Thyroid gland (tissue), 4 donors: Measurements from ENCODE around the gene FERMT1. TPM values are rescaled to one million over a fixed set of nuclear protein-coding genes. Genes with fewer than 3 reads are reported as not detected.

Experiments used
- DNase-seq, 2 donors: peaks; one replicate each; pipeline ENCODE4 v3.0.0-alpha.2; 2019
- H3K27ac ChIP-seq, 3 donors: fragments of 200-600 bp; sonication (generic); 1 replicate in 2 of 3; 2 replicates in 1 of 3; pipeline ENCODE4 v1.5.1; 2016 to 2019; ENCODE audit warnings: mild to moderate bottlenecking in 1 of 3, moderate library complexity in 1 of 3
- H3K27me3 ChIP-seq: fragments of 200-600 bp; sonication (generic); one replicate; pipeline ENCODE4 v1.5.1; 2019
- H3K36me3 ChIP-seq, 2 donors: fragments of 200-600 bp; sonication (generic); one replicate each; pipeline ENCODE4 v1.5.1; 2016 to 2019
- H3K4me1 ChIP-seq, 2 donors: fragments of 200-600 bp; sonication (generic); one replicate each; pipeline ENCODE4 v1.5.1; 2017 to 2019
- H3K4me3 ChIP-seq, 3 donors: fragments of 200-600 bp; sonication (generic); replicated peaks in 1 of 3; 1 replicate in 2 of 3; 2 replicates in 1 of 3; pipeline ENCODE4 v1.5.1; 2016; ENCODE audit warnings: mild to moderate bottlenecking in 1 of 3
- H3K9me3 ChIP-seq: fragments of 200-600 bp; sonication (generic); one replicate; pipeline ENCODE4 v1.5.1; 2017
- POLR2A ChIP-seq, 2 donors: fragments of 450-650 bp; IDR thresholded peaks; one replicate each; pipeline ENCODE4 v1.6.1; 2017; ENCODE audit warnings: antibody characterized with exemption in 2 of 2, mild to moderate bottlenecking in 2 of 2, moderate library complexity in 1 of 2
- WGBS, 2 donors: methylation state at CpG; one replicate each; pipeline ENCODE4 v1.1.5; 2017; 5-methylcytosine and 5-hydroxymethylcytosine counted together
- intact Hi-C: fragments of 100-400 bp; cut with DNase I; formaldehyde crosslinking; loops from one replicate; pipeline ENCODE4 v1.15.1; 2023
- total RNA-seq, 4 donors: library from RNA; depleted of rRNA; stranded (reverse); fragments of >200 nt; gene quantifications; one replicate each; pipeline ENCODE4 v1.2.3, GENCODE V29; 2016
- TF ChIP-seq, protein P1 (sequence below), 6 experiments: fragments of 200-600 bp in 3 of 6; fragments of 450-650 bp in 3 of 6; sonication (generic) in 3 of 6; IDR thresholded peaks; one replicate each; pipeline ENCODE4 v1.5.1; 2016 to 2019; ENCODE audit warnings: antibody characterized with exemption in 6 of 6, mild to moderate bottlenecking in 2 of 6, inconsistent platforms in 1 of 6, moderate library complexity in 1 of 6

Gene FERMT1
- total RNA-seq, 4 donors from 2014 or later, result 6.6 to 11.6 (median 7.5) TPM

DNA sequence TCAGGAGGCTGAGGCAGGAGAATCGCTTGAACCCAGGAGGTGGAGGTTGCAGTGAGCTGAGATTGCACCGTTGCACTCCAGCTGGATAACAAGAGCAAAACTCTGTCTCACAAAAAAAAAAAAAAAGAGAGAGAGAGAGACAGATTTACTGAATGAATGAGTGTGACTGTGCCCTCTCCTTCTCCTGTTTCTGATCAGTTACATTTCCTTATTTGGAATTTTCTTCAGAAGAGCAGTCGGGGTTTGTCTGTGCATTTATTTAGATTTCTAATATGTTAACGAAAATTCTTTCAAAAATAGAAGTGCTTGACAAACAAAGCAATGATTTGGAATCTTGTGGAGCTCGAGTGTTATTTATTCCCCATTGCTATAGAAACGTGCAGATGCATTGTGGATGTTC, 62.6 kb downstream of the FERMT1 start:
- H3K27me3 ChIP-seq, result no peaks in the 10 kb centered on the region
- TF ChIP-seq, protein P1, sequence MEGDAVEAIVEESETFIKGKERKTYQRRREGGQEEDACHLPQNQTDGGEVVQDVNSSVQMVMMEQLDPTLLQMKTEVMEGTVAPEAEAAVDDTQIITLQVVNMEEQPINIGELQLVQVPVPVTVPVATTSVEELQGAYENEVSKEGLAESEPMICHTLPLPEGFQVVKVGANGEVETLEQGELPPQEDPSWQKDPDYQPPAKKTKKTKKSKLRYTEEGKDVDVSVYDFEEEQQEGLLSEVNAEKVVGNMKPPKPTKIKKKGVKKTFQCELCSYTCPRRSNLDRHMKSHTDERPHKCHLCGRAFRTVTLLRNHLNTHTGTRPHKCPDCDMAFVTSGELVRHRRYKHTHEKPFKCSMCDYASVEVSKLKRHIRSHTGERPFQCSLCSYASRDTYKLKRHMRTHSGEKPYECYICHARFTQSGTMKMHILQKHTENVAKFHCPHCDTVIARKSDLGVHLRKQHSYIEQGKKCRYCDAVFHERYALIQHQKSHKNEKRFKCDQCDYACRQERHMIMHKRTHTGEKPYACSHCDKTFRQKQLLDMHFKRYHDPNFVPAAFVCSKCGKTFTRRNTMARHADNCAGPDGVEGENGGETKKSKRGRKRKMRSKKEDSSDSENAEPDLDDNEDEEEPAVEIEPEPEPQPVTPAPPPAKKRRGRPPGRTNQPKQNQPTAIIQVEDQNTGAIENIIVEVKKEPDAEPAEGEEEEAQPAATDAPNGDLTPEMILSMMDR (IDR thresholded peaks at IDR 0.05), result no peak
- TF ChIP-seq POLR2A (IDR thresholded peaks at IDR 0.05), result no peak
- no peak overlapping the region for H3K27ac ChIP-seq
- WGBS, 2 donors, result 66 to 69% methylated on average over 6 of the region's 6 CpGs
- no peaks in the 10 kb centered on the region for H3K36me3 ChIP-seq
- DNase-seq, result no peak
- no peak overlapping the region for H3K4me3 ChIP-seq
- no peaks in the 10 kb centered on the region for H3K4me1 ChIP-seq
- intact Hi-C loops, result no loop called here
- H3K9me3 ChIP-seq, result no peaks in the 10 kb centered on the region

DNA sequence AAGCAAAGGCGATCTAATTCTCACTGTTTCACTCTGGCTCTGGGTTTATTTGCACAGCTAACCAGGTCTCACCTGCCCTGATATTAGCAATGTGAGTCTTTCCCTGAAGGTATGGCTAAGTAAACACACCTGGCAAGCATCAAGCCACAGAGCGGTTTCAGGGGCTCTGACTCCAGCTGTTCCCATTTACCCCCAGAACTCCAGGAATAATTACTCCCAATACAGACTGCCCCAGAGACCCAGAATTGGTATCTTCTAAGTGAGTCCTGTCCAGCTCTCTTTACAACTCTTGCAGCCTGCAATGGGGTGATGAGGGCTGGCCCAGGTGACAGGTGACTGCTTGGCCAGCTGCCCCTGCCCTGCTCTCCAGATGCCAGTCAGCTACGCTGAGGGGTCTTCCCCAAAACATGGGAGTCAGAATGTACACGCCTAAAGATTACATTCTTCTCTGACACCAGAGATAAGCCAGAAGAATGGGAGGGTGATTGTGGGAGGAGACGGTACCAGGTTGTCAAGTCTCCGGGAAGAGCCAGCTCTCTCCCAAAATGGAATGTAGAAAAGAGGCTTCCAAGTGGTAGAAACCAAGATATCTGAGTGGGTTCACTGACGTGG, 64.0 kb downstream of the FERMT1 start:
- Histone ChIP-seq H3K9me3 (no peaks in the 10 kb centered on the region), H3K36me3 (no peaks in the 10 kb centered on the region), H3K4me3 (no peak overlapping the region), H3K27ac (no peak overlapping the region), H3K27me3 (no peaks in the 10 kb centered on the region), H3K4me1 (peaks cover 0 to 6% of the 10 kb centered on the region in 2 donors)
- WGBS, 2 donors, result 22 to 23% methylated on average over 7 of the region's 7 CpGs
- intact Hi-C loops, result no loop called here
- TF ChIP-seq, protein P1 (IDR thresholded peaks at IDR 0.05), result no peak
- no peak for TF ChIP-seq POLR2A (IDR thresholded peaks at IDR 0.05)
- no peak for DNase-seq

DNA sequence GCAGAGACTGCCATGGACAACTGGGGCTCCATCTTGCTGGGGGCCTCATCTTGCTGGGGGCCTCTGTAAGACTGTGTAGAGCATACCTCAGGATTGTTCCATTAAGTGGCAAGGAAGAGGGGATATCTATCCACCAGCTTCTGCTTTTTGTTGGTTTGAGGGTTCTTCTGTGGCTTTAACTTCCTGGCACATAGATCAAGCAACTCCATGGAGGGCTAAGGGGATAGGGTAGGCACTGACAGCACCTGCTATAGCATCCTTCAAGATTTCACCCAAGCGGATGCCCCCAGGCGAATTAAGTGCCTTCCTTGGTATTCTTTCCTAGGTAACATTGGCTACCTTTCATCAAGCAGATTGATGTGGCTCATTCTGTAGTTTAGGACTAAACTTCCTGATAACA, 65.1 kb downstream of the FERMT1 start:
- TF ChIP-seq, protein P1 (IDR thresholded peaks at IDR 0.05), result no peak
- no peak for TF ChIP-seq POLR2A (IDR thresholded peaks at IDR 0.05)
- intact Hi-C loops, result no loop called here
- Histone ChIP-seq H3K4me3 (no peak overlapping the region), H3K27ac (no peak overlapping the region), H3K27me3 (no peaks in the 10 kb centered on the region), H3K9me3 (no peaks in the 10 kb centered on the region), H3K36me3 (no peaks in the 10 kb centered on the region), H3K4me1 (peaks cover 0 to 11% of the 10 kb centered on the region in 2 donors)
- whole genome bisulfite sequencing, 2 donors, result 92 to 100% methylated on average over 2 of the region's 2 CpGs
- no peak for DNase-seq

DNA sequence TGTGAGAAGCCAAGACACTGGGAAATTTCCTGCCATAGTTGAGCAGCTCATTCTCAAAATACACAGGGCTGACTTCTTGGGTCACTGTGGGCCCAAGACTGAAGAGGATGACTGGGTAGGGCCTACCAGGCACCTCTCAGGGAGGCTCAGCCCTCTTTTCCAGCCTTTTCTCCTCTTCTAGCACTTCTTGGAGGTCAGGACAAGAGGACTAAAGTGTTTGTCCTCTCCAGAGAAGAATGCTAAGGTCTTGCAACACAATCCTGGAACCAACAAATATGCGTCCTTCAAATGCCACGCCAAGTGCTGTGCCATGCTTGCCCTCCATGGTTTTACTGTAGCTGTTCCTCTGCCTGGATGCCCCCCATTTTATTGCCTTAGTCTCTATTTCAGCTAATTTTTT, 65.7 kb downstream of the FERMT1 start:
- WGBS, 2 donors, result 92 to 94% methylated on average over 2 of the region's 2 CpGs
- peaks cover 4 to 16% of the 10 kb centered on the region in 2 donors for H3K4me1 ChIP-seq
- TF ChIP-seq POLR2A (IDR thresholded peaks at IDR 0.05), result no peak
- TF ChIP-seq, protein P1 (IDR thresholded peaks at IDR 0.05), result no peak

DNA sequence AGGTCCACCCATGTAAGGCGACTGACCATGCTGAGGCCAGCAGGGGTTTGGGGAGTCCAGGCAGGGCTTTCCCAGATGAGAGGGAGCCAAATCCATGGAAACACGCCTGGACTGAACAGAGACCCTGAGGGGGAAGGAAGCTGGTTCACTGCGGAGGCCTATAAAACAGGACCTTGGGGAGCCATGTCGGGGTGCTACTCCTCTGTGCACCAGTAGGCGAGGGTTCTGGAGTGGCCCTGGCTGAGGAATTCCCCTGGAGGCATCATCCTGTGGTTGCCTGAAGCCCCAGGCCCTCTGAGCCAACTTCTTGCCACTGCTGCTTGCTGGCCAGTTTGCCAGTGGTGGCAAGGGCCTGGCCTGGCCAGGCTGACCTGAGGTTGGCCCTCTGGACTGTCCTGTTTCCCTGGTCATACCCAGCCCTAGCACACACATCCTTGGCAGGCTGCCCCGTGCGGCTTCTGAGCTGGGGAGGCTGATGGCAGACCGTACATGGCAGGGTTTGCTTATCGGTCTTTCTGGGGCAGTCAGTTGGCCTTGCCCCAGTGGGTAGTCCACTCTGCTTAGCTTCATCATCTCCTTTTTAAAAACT, 66.8 kb downstream of the FERMT1 start:
- TF ChIP-seq, protein P1 (IDR thresholded peaks at IDR 0.05), result no peak
- no peak for TF ChIP-seq POLR2A (IDR thresholded peaks at IDR 0.05)
- 89 to 96% methylated on average over 7 to 9 of the region's 9 CpGs for WGBS, 2 donors
- no peak for DNase-seq
- H3K4me1 ChIP-seq, result peaks cover 4 to 22% of the 10 kb centered on the region in 2 donors
- intact Hi-C loops, result no loop called here
- no peaks in the 10 kb centered on the region for H3K36me3 ChIP-seq
- H3K4me3 ChIP-seq, result no peak overlapping the region
- no peaks in the 10 kb centered on the region for H3K9me3 ChIP-seq
- no peaks in the 10 kb centered on the region for H3K27me3 ChIP-seq
- H3K27ac ChIP-seq, result no peak overlapping the region

More for the DNA sequence above, 65.7 kb downstream of the FERMT1 start:
- no peaks in the 10 kb centered on the region for H3K27me3 ChIP-seq
- no peak overlapping the region for H3K27ac ChIP-seq
- no peaks in the 10 kb centered on the region for H3K9me3 ChIP-seq
- intact Hi-C loops, result no loop called here
- H3K36me3 ChIP-seq, result no peaks in the 10 kb centered on the region
- H3K4me3 ChIP-seq, result no peak overlapping the region
- no peak for DNase-seq
